Measurements from ENCODE around the gene MEIOC.
A peak's percentile ranks its signal among the peaks of the same experiment; 100 is the strongest.
"Not testable (repeated sequence)": the region's sequence is repeated elsewhere in the genome, so short reads cannot be mapped to it uniquely, and the experiment has no call there.

The MEIOC gene

GRCh38 chr17:44610871-44611270 is 45.4 kb upstream of the MEIOC start:
- DNase-seq (ENCODE audit: extremely low read depth, insufficient read length) = no peak
- TF ChIP-seq CTCF (IDR thresholded peaks at IDR 0.05; ENCODE audit: insufficient read depth, low read length, poor library complexity, severe bottlenecking) = no peak
- Histone ChIP-seq H3K27me3 (replicated peaks; ENCODE audit: control insufficient read depth, insufficient read depth, low read length) (no peaks in the 10 kb centered on the region; the same call in none of the 2 replicates), H3K4me3 (replicated peaks; ENCODE audit: low read depth, low read length) (no peak overlapping the region), H3K36me3 (ENCODE audit: control insufficient read depth, insufficient read depth, low read length) (no peaks in the 10 kb centered on the region)

- no peak for DNase-seq (ENCODE audit: extremely low read depth, insufficient read length)
- no peak for TF ChIP-seq CTCF (IDR thresholded peaks at IDR 0.05; ENCODE audit: insufficient read depth, low read length, poor library complexity, severe bottlenecking)
- Histone ChIP-seq H3K4me3 (replicated peaks; ENCODE audit: low read depth, low read length) (no peak overlapping the region), H3K36me3 (ENCODE audit: control insufficient read depth, insufficient read depth, low read length) (no peaks in the 10 kb centered on the region), H3K27me3 (replicated peaks; ENCODE audit: control insufficient read depth, insufficient read depth, low read length) (no peaks in the 10 kb centered on the region; the same call in 1 of the 2 replicates)
Observed at GRCh38 chr17:44614862-44615261, 41.4 kb upstream of the MEIOC start.

GRCh38 chr17:44618652-44619051 is 37.6 kb upstream of the MEIOC start:
- not testable (repeated sequence) for H3K4me3 ChIP-seq (replicated peaks; ENCODE audit: low read depth, low read length); DNase-seq (ENCODE audit: extremely low read depth, insufficient read length); H3K36me3 ChIP-seq (ENCODE audit: control insufficient read depth, insufficient read depth, low read length); H3K27me3 ChIP-seq (replicated peaks; ENCODE audit: control insufficient read depth, insufficient read depth, low read length)

GRCh38 chr17:44623070-44623725 is 33.1 kb upstream of the MEIOC start:
- no peaks in the 10 kb centered on the region for H3K36me3 ChIP-seq (ENCODE audit: control insufficient read depth, insufficient read depth, low read length)
- no peak for DNase-seq (ENCODE audit: extremely low read depth, insufficient read length)
- TF ChIP-seq CTCF (IDR thresholded peaks at IDR 0.05; ENCODE audit: insufficient read depth, low read length, poor library complexity, severe bottlenecking) = no peak
- no peaks in the 10 kb centered on the region for H3K27me3 ChIP-seq (replicated peaks; ENCODE audit: control insufficient read depth, insufficient read depth, low read length)
- no peak overlapping the region for H3K4me3 ChIP-seq (replicated peaks; ENCODE audit: low read depth, low read length)

GRCh38 chr17:44627513-44628242 is 28.6 kb upstream of the MEIOC start:
- DNase-seq (ENCODE audit: extremely low read depth, insufficient read length) = no peak
- Histone ChIP-seq H3K36me3 (ENCODE audit: control insufficient read depth, insufficient read depth, low read length) (no peaks in the 10 kb centered on the region), H3K4me3 (replicated peaks; ENCODE audit: low read depth, low read length) (peak overlapping the region; percentile 48), H3K27me3 (replicated peaks; ENCODE audit: control insufficient read depth, insufficient read depth, low read length) (no peaks in the 10 kb centered on the region)
- TF ChIP-seq CTCF (IDR thresholded peaks at IDR 0.05; ENCODE audit: insufficient read depth, low read length, poor library complexity, severe bottlenecking) = no peak

Data from GM06990 (cell line).